ENCODE results near the gene SPTBN1. TPM values are rescaled to one million over a fixed set of nuclear protein-coding genes. Genes with fewer than 3 reads are reported as not detected.

Gene SPTBN1
- total and polyA plus RNA-seq, 2 donors (not counting 3 experiments of a cell fraction or from before 2014, with no cell fraction given), result 63.3 to 320 TPM

DNA sequence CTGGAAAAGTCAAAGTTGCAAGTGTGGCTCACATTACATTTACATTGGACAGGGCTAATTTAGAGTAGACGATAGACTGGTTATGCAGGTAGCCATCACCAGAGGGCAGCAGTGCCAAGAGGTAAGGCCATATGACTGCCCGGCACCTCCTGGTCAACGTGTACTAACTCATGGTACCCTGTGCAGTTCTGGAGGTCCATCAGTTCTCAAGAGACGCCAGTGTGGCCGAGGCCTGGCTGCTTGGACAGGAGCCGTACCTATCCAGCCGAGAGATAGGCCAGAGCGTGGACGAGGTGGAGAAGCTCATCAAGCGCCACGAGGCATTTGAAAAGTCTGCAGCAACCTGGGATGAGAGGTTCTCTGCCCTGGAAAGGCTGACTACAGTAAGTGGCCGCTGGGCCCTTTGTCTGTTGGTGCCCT lies 201.5 kb downstream of the SPTBN1 start:
- Histone ChIP-seq H2AFZ (ENCODE audit: low read depth, low read length) (no peak overlapping the region), H3K36me3 (ENCODE audit: control insufficient read depth in 2 of 2, extremely low read depth in 1 of 2, insufficient read depth in 2 of 2, low read length in 2 of 2) (peaks cover 51 to 56% of the 10 kb centered on the region in 2 experiments), H3K9me1 (replicated peaks; ENCODE audit: control insufficient read depth, extremely low read depth, insufficient read depth, low read length) (no peaks in the 10 kb centered on the region), H3K27ac (ENCODE audit: insufficient read depth, low read depth, low read length) (no peak overlapping the region), H3K27me3 (ENCODE audit: control insufficient read depth in 2 of 2, insufficient read depth in 2 of 2, low read length in 2 of 2) (no peaks in the 10 kb centered on the region), H3K9me3 (replicated peaks; ENCODE audit: control insufficient read depth, insufficient read depth, low read length) (no peaks in the 10 kb centered on the region), H4K20me1 (replicated peaks; ENCODE audit: control insufficient read depth, extremely low read depth, insufficient read depth, low read length) (no peaks in the 10 kb centered on the region), H3K4me2 (ENCODE audit: insufficient read depth, low read length) (no peak overlapping the region), H3K4me3 (replicated peaks in 1 of 3; ENCODE audit: insufficient read depth in 1 of 3, low read depth in 1 of 3, low read length in 3 of 3) (no peak overlapping the region), H3K4me1 (ENCODE audit: control insufficient read depth, extremely low read depth, insufficient read depth, low read length) (no peaks in the 10 kb centered on the region), H3K79me2 (ENCODE audit: control insufficient read depth, insufficient read depth, low read length) (no peaks in the 10 kb centered on the region), H3K9ac (replicated peaks; ENCODE audit: extremely low read depth, insufficient read depth, low read length) (no peak overlapping the region)
- BruUV-seq (replicated peaks), result no TSS peak
- TF ChIP-seq, protein P1, sequence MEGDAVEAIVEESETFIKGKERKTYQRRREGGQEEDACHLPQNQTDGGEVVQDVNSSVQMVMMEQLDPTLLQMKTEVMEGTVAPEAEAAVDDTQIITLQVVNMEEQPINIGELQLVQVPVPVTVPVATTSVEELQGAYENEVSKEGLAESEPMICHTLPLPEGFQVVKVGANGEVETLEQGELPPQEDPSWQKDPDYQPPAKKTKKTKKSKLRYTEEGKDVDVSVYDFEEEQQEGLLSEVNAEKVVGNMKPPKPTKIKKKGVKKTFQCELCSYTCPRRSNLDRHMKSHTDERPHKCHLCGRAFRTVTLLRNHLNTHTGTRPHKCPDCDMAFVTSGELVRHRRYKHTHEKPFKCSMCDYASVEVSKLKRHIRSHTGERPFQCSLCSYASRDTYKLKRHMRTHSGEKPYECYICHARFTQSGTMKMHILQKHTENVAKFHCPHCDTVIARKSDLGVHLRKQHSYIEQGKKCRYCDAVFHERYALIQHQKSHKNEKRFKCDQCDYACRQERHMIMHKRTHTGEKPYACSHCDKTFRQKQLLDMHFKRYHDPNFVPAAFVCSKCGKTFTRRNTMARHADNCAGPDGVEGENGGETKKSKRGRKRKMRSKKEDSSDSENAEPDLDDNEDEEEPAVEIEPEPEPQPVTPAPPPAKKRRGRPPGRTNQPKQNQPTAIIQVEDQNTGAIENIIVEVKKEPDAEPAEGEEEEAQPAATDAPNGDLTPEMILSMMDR (IDR thresholded peaks at IDR 0.05; ENCODE audit: extremely low read depth in 1 of 2, insufficient read depth in 1 of 2, low read depth in 1 of 2, low read length in 2 of 2), result peak; percentile 42 to 58
- TF ChIP-seq MYC (IDR thresholded peaks at IDR 0.05; ENCODE audit: low read depth, low read length), result no peak
- TF ChIP-seq EZH2 (IDR thresholded peaks at IDR 0.05; ENCODE audit: borderline replicate concordance, low read depth, low read length, severe bottlenecking), result no peak
- TF ChIP-seq, protein P2, sequence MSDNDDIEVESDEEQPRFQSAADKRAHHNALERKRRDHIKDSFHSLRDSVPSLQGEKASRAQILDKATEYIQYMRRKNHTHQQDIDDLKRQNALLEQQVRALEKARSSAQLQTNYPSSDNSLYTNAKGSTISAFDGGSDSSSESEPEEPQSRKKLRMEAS (IDR thresholded peaks at IDR 0.05; ENCODE audit: insufficient read depth, insufficient read length), result no peak
- ChIA-PET CTCF (interaction anchor here (0.6 to 3.8 kb wide), 14 partner anchors 8 to 744 kb away, joined by 3 to 50 read pairs (median 3); partner anchors contain the start of gene EML6), POLR2A (no interaction called here)
- peak; percentile 74 for FAIRE-seq
- peak; percentile 61 for DNase-seq (ENCODE audit: low read depth, low spot score)
- intact Hi-C loops (cut with micrococcal nuclease), result loop anchor here (2.0 to 5.0 kb wide), 2 partner anchors 135 to 517 kb away; no protein-coding TSS in a partner anchor
- dilution Hi-C loops (cut with MboI; ENCODE audit: extremely low pct_ligation_motif_present, low sequenced_read_pairs), result no loop called here

DNA sequence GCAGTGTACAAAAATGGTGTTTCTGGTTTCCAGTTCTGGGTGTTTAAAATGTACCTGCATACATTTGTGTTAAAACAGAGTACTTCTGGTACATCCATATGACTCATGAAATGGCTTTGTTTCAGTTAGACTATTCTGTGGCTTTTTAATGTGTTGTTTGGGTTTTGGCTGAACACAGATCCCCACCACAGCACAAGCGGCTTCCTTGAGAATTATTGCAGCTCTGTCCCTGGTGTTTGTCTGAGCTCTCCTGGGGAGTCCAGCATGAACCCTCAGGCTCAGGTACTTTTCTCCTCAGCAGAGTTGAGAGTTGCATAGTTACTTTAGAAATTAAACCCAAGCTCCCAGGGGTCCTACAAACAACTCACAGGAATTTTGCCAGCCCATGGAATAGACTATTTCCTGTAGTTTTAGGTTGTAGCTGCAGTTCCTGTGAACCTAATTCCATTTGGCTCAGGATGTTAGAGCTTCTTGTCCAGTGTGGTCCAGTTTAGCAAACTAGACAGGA lies 202.5 kb downstream of the SPTBN1 start:
- H3K4me3 ChIP-seq (replicated peaks in 1 of 3; ENCODE audit: insufficient read depth in 1 of 3, low read depth in 1 of 3, low read length in 3 of 3), result no peak overlapping the region
- BruUV-seq (replicated peaks), result no TSS peak
- no peaks in the 10 kb centered on the region for H4K20me1 ChIP-seq (replicated peaks; ENCODE audit: control insufficient read depth, extremely low read depth, insufficient read depth, low read length)
- no peak overlapping the region for H3K27ac ChIP-seq (ENCODE audit: insufficient read depth, low read depth, low read length)
- no peaks in the 10 kb centered on the region for H3K79me2 ChIP-seq (ENCODE audit: control insufficient read depth, insufficient read depth, low read length)
- H3K9ac ChIP-seq (replicated peaks; ENCODE audit: extremely low read depth, insufficient read depth, low read length), result no peak overlapping the region
- POLR2A ChIA-PET, result no interaction called here
- DNase-seq (ENCODE audit: low read depth, low spot score) (peak; percentile 17), FAIRE-seq (no peak)
- dilution Hi-C loops (cut with MboI; ENCODE audit: extremely low pct_ligation_motif_present, low sequenced_read_pairs), result no loop called here
- no peaks in the 10 kb centered on the region for H3K9me1 ChIP-seq (replicated peaks; ENCODE audit: control insufficient read depth, extremely low read depth, insufficient read depth, low read length)
- no peaks in the 10 kb centered on the region for H3K27me3 ChIP-seq (ENCODE audit: control insufficient read depth in 2 of 2, insufficient read depth in 2 of 2, low read length in 2 of 2)
- H3K36me3 ChIP-seq (ENCODE audit: control insufficient read depth in 2 of 2, extremely low read depth in 1 of 2, insufficient read depth in 2 of 2, low read length in 2 of 2), result peaks cover 56 to 58% of the 10 kb centered on the region in 2 experiments
- H3K4me1 ChIP-seq (ENCODE audit: control insufficient read depth, extremely low read depth, insufficient read depth, low read length), result no peaks in the 10 kb centered on the region
- intact Hi-C loops (cut with micrococcal nuclease), result loop anchor here (5.0 kb wide), 1 partner anchor 136 kb away; no protein-coding TSS in a partner anchor
- CTCF ChIA-PET, result interaction anchor here (0.7 to 3.8 kb wide), 10 partner anchors 7 to 551 kb away, joined by 3 to 50 read pairs (median 6); no protein-coding TSS in a partner anchor
- no peak overlapping the region for H2AFZ ChIP-seq (ENCODE audit: low read depth, low read length)
- no peak overlapping the region for H3K4me2 ChIP-seq (ENCODE audit: insufficient read depth, low read length)
- H3K9me3 ChIP-seq (replicated peaks; ENCODE audit: control insufficient read depth, insufficient read depth, low read length), result no peaks in the 10 kb centered on the region
- TF ChIP-seq, protein P1 (IDR thresholded peaks at IDR 0.05; ENCODE audit: extremely low read depth in 1 of 2, insufficient read depth in 1 of 2, low read depth in 1 of 2, low read length in 2 of 2), result no peak
- no peak for TF ChIP-seq EZH2 (IDR thresholded peaks at IDR 0.05; ENCODE audit: borderline replicate concordance, low read depth, low read length, severe bottlenecking)
- no peak for TF ChIP-seq FOS (IDR thresholded peaks at IDR 0.05; ENCODE audit: borderline replicate concordance, insufficient read depth, low read length)
- TF ChIP-seq, protein P2 (IDR thresholded peaks at IDR 0.05; ENCODE audit: insufficient read depth, insufficient read length), result no peak
- no peak for TF ChIP-seq JUN (IDR thresholded peaks at IDR 0.05; ENCODE audit: borderline replicate concordance, insufficient read depth, insufficient read length, low read depth)
- TF ChIP-seq POLR2AphosphoS5 (IDR thresholded peaks at IDR 0.05; ENCODE audit: insufficient read depth, low read depth, low read length), result no peak
- no peak for TF ChIP-seq MYC (IDR thresholded peaks at IDR 0.05; ENCODE audit: low read depth, low read length)
- TF ChIP-seq GATA2 (IDR thresholded peaks at IDR 0.05; ENCODE audit: insufficient read depth, insufficient read length, low read depth, low read length), result no peak
- no peak for TF ChIP-seq POLR2A (IDR thresholded peaks at IDR 0.05; ENCODE audit: low read depth, low read length)
